IMR-90 (cell line): ENCODE data around the gene BAZ2B. TPM values are rescaled to one million over a fixed set of nuclear protein-coding genes. Genes with fewer than 3 reads are reported as not detected.

Source experiments
- ATAC-seq: fragments of 200-7000 bp; cut with Tn5 transposase; 2 replicates; pipeline ENCODE4 v1.9.1; 2020; ENCODE audit warnings: low read depth, mild to moderate bottlenecking, moderate library complexity
- BruUV-seq: library from RNA; stranded (reverse); fragments of 400-500 nt; replicated peaks from 2 replicates; lab custom pipeline; 2021; lab: Mats Ljungman, UMichigan
- CTCF ChIA-PET: fragments of 300-600 bp; formaldehyde crosslinking; extraction: SDS; loops from one replicate; lab custom pipeline; 2021; ENCODE audit warnings: antibody characterized with exemption; lab: Yijun Ruan, JAX
- POLR2A ChIA-PET: fragments of 300-600 bp; sonication (Branson Sonifier 250); formaldehyde crosslinking; loops from one replicate; lab custom pipeline; 2022; ENCODE audit warnings: antibody characterized with exemption; ENCODE audit not compliant: unreplicated experiment; lab: Charles Lee
- DNase-seq: peaks from one replicate; pipeline ENCODE4 v3.0.0; 2013
- H2AFZ ChIP-seq: replicated peaks from 2 replicates; pipeline ENCODE3; 2013; ENCODE audit warnings: low read length, mild to moderate bottlenecking; ENCODE audit not compliant: poor library complexity
- H2AK5ac ChIP-seq: 2 replicates; pipeline ENCODE4 v1.6.1; 2013; ENCODE audit warnings: low read depth, low read length, inconsistent platforms
- H2AK9ac ChIP-seq: replicated peaks from 2 replicates; pipeline ENCODE3; 2013; ENCODE audit warnings: mild to moderate bottlenecking, low read depth, low read length, moderate library complexity; ENCODE audit not compliant: poor library complexity
- H2BK120ac ChIP-seq: 2 replicates; pipeline ENCODE4 v1.6.1; 2013; ENCODE audit warnings: low read depth, low read length, inconsistent platforms
- H2BK15ac ChIP-seq: 3 replicates; pipeline ENCODE4 v1.6.1; 2013; ENCODE audit warnings: low read depth, low read length, inconsistent platforms
- H2BK20ac ChIP-seq: 2 replicates; pipeline ENCODE4 v1.6.1; 2013; ENCODE audit warnings: low read depth, mild to moderate bottlenecking, inconsistent platforms, low read length, moderate library complexity
- H2BK5ac ChIP-seq: 2 replicates; pipeline ENCODE4 v1.6.1; 2013; ENCODE audit warnings: mild to moderate bottlenecking, low read depth, low read length, inconsistent platforms; ENCODE audit not compliant: poor library complexity, severe bottlenecking
- H3K14ac ChIP-seq: replicated peaks from 2 replicates; pipeline ENCODE4 v1.6.1; 2013; ENCODE audit warnings: low read depth, low read length, inconsistent platforms
- H3K18ac ChIP-seq: 2 replicates; pipeline ENCODE4 v1.6.1; 2013; ENCODE audit warnings: low read depth, low read length, control low read depth
- H3K23ac ChIP-seq: 2 replicates; pipeline ENCODE4 v1.6.1; 2013; ENCODE audit warnings: low read depth, low read length, inconsistent platforms
- H3K27ac ChIP-seq: 2 replicates; pipeline ENCODE4 v1.5.1; 2013; ENCODE audit warnings: mild to moderate bottlenecking, control low read depth, low read length; ENCODE audit not compliant: insufficient read depth
- H3K27me3 ChIP-seq: 2 replicates; pipeline ENCODE4 v1.6.1; 2013; ENCODE audit warnings: low read length; ENCODE audit not compliant: control insufficient read depth, insufficient read depth
- H3K36me3 ChIP-seq: 2 replicates; pipeline ENCODE4 v1.6.1; 2013; ENCODE audit warnings: low read length, mixed read lengths; ENCODE audit not compliant: control insufficient read depth, insufficient read depth
- H3K4ac ChIP-seq: 2 replicates; pipeline ENCODE4 v1.6.1; 2013; ENCODE audit warnings: low read depth, low read length, inconsistent platforms
- H3K4me1 ChIP-seq: 2 replicates; pipeline ENCODE4 v1.6.1; 2013; ENCODE audit warnings: low read length, mixed read lengths; ENCODE audit not compliant: control insufficient read depth, insufficient read depth
- H3K4me2 ChIP-seq: 2 replicates; pipeline ENCODE4 v1.6.1; 2013; ENCODE audit warnings: low read depth, mild to moderate bottlenecking, control low read depth, low read length, moderate library complexity
- H3K4me3 ChIP-seq: 2 replicates; pipeline ENCODE4 v1.5.1; 2013; ENCODE audit warnings: low read depth, mild to moderate bottlenecking, control low read depth, low read length, moderate library complexity; ENCODE audit not compliant: insufficient read depth
- H3K56ac ChIP-seq: 2 replicates; pipeline ENCODE4 v1.6.1; 2013; ENCODE audit warnings: low read length, inconsistent platforms; ENCODE audit not compliant: insufficient read depth; ENCODE audit errors: extremely low read depth
- H3K79me1 ChIP-seq, 2 experiments: 2 replicates each; pipeline ENCODE4 v1.6.1; 2013; ENCODE audit warnings: low read length in 2 of 2, inconsistent platforms in 1 of 2, low read depth in 1 of 2
- H3K9ac ChIP-seq: 2 replicates; pipeline ENCODE4 v1.6.1; 2013; ENCODE audit warnings: low read depth, low read length, control low read depth
- H3K9me1 ChIP-seq: 2 replicates; pipeline ENCODE4 v1.6.1; 2013; ENCODE audit warnings: low read length, inconsistent platforms; ENCODE audit not compliant: insufficient read depth
- H3K9me3 ChIP-seq: 2 replicates; pipeline ENCODE4 v1.6.1; 2013; ENCODE audit warnings: low read length; ENCODE audit not compliant: control insufficient read depth, insufficient read depth
- H4K20me1 ChIP-seq: 2 replicates; pipeline ENCODE4 v1.6.1; 2013; ENCODE audit warnings: low read length, inconsistent platforms; ENCODE audit not compliant: insufficient read depth
- H4K5ac ChIP-seq: 2 replicates; pipeline ENCODE4 v1.6.1; 2013; ENCODE audit warnings: mild to moderate bottlenecking, low read depth, low read length, control low read depth
- H4K8ac ChIP-seq, 2 experiments: 2 replicates each; pipeline ENCODE4 v1.6.1; 2013; ENCODE audit warnings: low read depth in 2 of 2, low read length in 2 of 2, control low read depth in 1 of 2, inconsistent platforms in 1 of 2
- H4K91ac ChIP-seq: 2 replicates; pipeline ENCODE4 v1.6.1; 2013; ENCODE audit warnings: low read depth, low read length, inconsistent platforms; ENCODE audit not compliant: insufficient read depth
- BHLHE40 ChIP-seq: fragments of 150-350 bp; IDR thresholded peaks from 2 replicates; pipeline ENCODE4 v1.6.1; 2016; ENCODE audit warnings: mild to moderate bottlenecking, low read depth, low read length
- CEBPB ChIP-seq: IDR thresholded peaks from 2 replicates; pipeline ENCODE4 v1.6.1; 2012; ENCODE audit warnings: low read depth, low read length, improper control_type of control experiment
- CHD1 ChIP-seq: IDR thresholded peaks from 2 replicates; pipeline ENCODE4 v1.6.1; 2012; ENCODE audit warnings: low read depth, low read length, improper control_type of control experiment
- MXI1 ChIP-seq: IDR thresholded peaks from 2 replicates; pipeline ENCODE4 v1.6.1; 2012; ENCODE audit warnings: low read depth, mild to moderate bottlenecking, low read length, moderate library complexity, borderline replicate concordance
- NFE2L2 ChIP-seq: fragments of 150-350 bp; IDR thresholded peaks from 2 replicates; pipeline ENCODE4 v1.6.1; 2016; ENCODE audit warnings: low read depth, mild to moderate bottlenecking, low read length
- POLR2A ChIP-seq: IDR thresholded peaks from 2 replicates; pipeline ENCODE4 v1.6.1; 2012; ENCODE audit warnings: mild to moderate bottlenecking, low read depth, low read length
- RCOR1 ChIP-seq: IDR thresholded peaks from 2 replicates; pipeline ENCODE4 v1.6.1; 2012; ENCODE audit warnings: mild to moderate bottlenecking, low read length, improper control_type of control experiment; ENCODE audit not compliant: insufficient replicate concordance
- RFX5 ChIP-seq: IDR thresholded peaks from 2 replicates; pipeline ENCODE4 v1.8.0; 2012; ENCODE audit warnings: low read depth, mild to moderate bottlenecking, low read length, moderate library complexity
- SMC3 ChIP-seq: fragments of 150-350 bp; IDR thresholded peaks from 2 replicates; pipeline ENCODE4 v1.6.1; 2016; ENCODE audit warnings: low read depth, mild to moderate bottlenecking, antibody characterized with exemption, low read length, moderate library complexity
- USF2 ChIP-seq: fragments of 150-350 bp; IDR thresholded peaks from 2 replicates; pipeline ENCODE4 v1.6.1; 2017; ENCODE audit warnings: mild to moderate bottlenecking, antibody characterized with exemption, low read length, low read depth
- WGBS, 2 experiments: methylation state at CpG; one replicate each; pipeline versions ENCODE4 v1.1.5 to v1.1.7; 2013; ENCODE audit warnings: missing lambda C conversion rate in 2 of 2; ENCODE audit not compliant: insufficient read length in 1 of 2; ENCODE audit errors: extremely low coverage in 2 of 2; 5-methylcytosine and 5-hydroxymethylcytosine counted together
- dilution Hi-C: fragments of 300-500 bp; cut with HindIII; formaldehyde crosslinking; loops from one replicate; pipeline ENCODE4 v1.14.3; 2018; ENCODE audit warnings: low sequenced_read_pairs; ENCODE audit not compliant: unreplicated experiment
- in situ Hi-C: fragments of 300-500 bp; cut with MboI; formaldehyde crosslinking; loops from 3 replicates; pipeline ENCODE4 v1.14.3; 2019; ENCODE audit warnings: low sequenced_read_pairs, inconsistent platforms, mixed read lengths
- intact Hi-C: fragments of 100-400 bp; cut with micrococcal nuclease; formaldehyde crosslinking; loops from 2 replicates; pipeline ENCODE4 v1.10.0; 2022
- polyA plus RNA-seq, 3 experiments: library from polyadenylated mRNA; depleted of rRNA; stranded (reverse); fragments of >200 nt; gene quantifications; 2 replicates each; pipeline ENCODE4 v1.2.3, GENCODE V29; 2012; ENCODE audit warnings: low replicate concordance in 1 of 3
- total RNA-seq: library from RNA; depleted of rRNA; stranded (reverse); fragments of >200 nt; gene quantifications from 2 replicates; pipeline ENCODE4 v1.2.3, GENCODE V29; 2012
- TF ChIP-seq, protein P1 (sequence below): fragments of 150-350 bp; IDR thresholded peaks from 2 replicates; pipeline ENCODE4 v1.6.1; 2016; ENCODE audit warnings: low read depth, mild to moderate bottlenecking, low read length, moderate library complexity, borderline replicate concordance

Gene BAZ2B
- total and polyA plus RNA-seq, 2 of the 4 experiments (the other 2 are of a cell fraction): 8.9 to 42.1 TPM

GRCh38 chr2:159279700-159280099, 336.6 kb downstream of the BAZ2B start:
- H3K36me3 ChIP-seq: peaks cover 5% of the 10 kb centered on the region; the same call in 1 of the 2 replicates
- no peak overlapping the region for H3K23ac ChIP-seq
- WGBS, 2 experiments: no CpG with 5 or more reads among the region's 2 CpGs
- H3K4me2 ChIP-seq: no peak overlapping the region
- H2AFZ ChIP-seq: no peak overlapping the region
- no peak overlapping the region for H3K14ac ChIP-seq
- no peaks in the 10 kb centered on the region for H4K20me1 ChIP-seq
- ATAC-seq: no peak
- DNase-seq: no peak
- no peaks in the 10 kb centered on the region; the same call in 1 of the 2 replicates for H3K9me1 ChIP-seq
- BruUV-seq: no TSS peak
- H3K27ac ChIP-seq: no peak overlapping the region
- POLR2A ChIA-PET: no interaction called here
- no peak overlapping the region for H4K8ac ChIP-seq
- H3K9me3 ChIP-seq: no peaks in the 10 kb centered on the region
- no peak overlapping the region for H2BK5ac ChIP-seq
- no peak for TF ChIP-seq RCOR1
- no peak for TF ChIP-seq RFX5
- TF ChIP-seq, protein P1, sequence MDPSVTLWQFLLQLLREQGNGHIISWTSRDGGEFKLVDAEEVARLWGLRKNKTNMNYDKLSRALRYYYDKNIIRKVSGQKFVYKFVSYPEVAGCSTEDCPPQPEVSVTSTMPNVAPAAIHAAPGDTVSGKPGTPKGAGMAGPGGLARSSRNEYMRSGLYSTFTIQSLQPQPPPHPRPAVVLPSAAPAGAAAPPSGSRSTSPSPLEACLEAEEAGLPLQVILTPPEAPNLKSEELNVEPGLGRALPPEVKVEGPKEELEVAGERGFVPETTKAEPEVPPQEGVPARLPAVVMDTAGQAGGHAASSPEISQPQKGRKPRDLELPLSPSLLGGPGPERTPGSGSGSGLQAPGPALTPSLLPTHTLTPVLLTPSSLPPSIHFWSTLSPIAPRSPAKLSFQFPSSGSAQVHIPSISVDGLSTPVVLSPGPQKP: no peak
- no peak for TF ChIP-seq CEBPB
- TF ChIP-seq SMC3: no peak
- TF ChIP-seq NFE2L2: no peak
- TF ChIP-seq CHD1: no peak
- no peak for TF ChIP-seq BHLHE40
- no peak for TF ChIP-seq USF2
- no peak for TF ChIP-seq POLR2A
- no peak for TF ChIP-seq MXI1
- no peak overlapping the region for H2BK15ac ChIP-seq
- CTCF ChIA-PET: no interaction called here
- H3K79me1 ChIP-seq: peaks cover 0 to 10% of the 10 kb centered on the region in 2 experiments; a peak in 2 of 4 replicates
- H2AK5ac ChIP-seq: no peak overlapping the region
- no peaks in the 10 kb centered on the region for H3K27me3 ChIP-seq
- dilution Hi-C loops (no loop called here), in situ Hi-C loops (no loop called here), intact Hi-C loops (no loop called here)
- H3K4me1 ChIP-seq: no peaks in the 10 kb centered on the region
- no peak overlapping the region for H3K56ac ChIP-seq
- no peak overlapping the region for H3K18ac ChIP-seq
- no peak overlapping the region for H2BK20ac ChIP-seq
- H4K5ac ChIP-seq: no peak overlapping the region
- no peak overlapping the region for H2BK120ac ChIP-seq
- no peak overlapping the region for H3K4ac ChIP-seq
- H4K91ac ChIP-seq: no peak overlapping the region
- no peak overlapping the region for H3K4me3 ChIP-seq
- H3K9ac ChIP-seq: no peak overlapping the region
- no peak overlapping the region for H2AK9ac ChIP-seq
